WTC11 (cell line): ENCODE measurements around the gene NSMCE1.

Experiments used
- IRF2 ChIP-seq: sonication (generic); formaldehyde crosslinking; IDR thresholded peaks from 2 replicates; pipeline ENCODE4 v1.8.0; 2022; ENCODE audit warnings: low read depth, missing genetic modification reagents, borderline replicate concordance
- JUN ChIP-seq: sonication (generic); formaldehyde crosslinking; IDR thresholded peaks from 2 replicates; pipeline ENCODE4 v1.8.0; 2023; ENCODE audit warnings: mild to moderate bottlenecking, missing genetic modification reagents
- TEAD1 ChIP-seq: sonication (generic); formaldehyde crosslinking; IDR thresholded peaks from 2 replicates; pipeline ENCODE4 v1.8.0; 2022; ENCODE audit warnings: mild to moderate bottlenecking, missing genetic modification reagents
- TF ChIP-seq, protein P1 (sequence below): fragments of 200-600 bp; IDR thresholded peaks from 2 replicates; pipeline ENCODE4 v1.8.0; 2022; ENCODE audit warnings: antibody characterized with exemption

DNA sequence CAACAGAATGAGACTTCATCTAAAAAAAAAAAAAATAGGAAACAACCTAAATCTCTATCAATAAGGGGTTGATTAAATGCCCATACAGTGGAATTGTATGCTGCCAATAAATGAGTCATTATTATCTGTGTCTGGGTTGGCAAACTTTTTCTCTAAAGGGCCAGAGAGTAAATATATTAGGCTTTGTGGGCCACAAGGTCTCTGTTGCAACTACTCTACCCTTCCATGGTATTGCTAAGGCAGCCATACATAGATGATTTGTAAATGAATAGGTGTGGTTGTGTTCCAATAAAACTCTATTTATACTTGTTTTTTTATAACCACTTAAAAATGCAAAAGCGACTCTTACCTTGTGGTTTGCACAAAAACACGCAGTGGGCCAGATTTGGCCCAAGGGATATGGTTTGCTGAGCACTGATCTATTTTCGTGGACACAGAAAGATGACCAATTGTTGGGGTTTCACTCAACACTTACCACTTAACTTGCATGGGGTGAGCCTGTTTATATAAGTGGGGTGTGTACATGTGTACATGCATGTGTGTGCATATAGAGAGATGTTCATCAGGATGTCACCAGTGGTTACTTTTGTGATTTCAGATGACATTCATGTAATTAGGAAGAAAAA is 32.8 kb upstream of the NSMCE1 start:
- TF ChIP-seq, protein P1, sequence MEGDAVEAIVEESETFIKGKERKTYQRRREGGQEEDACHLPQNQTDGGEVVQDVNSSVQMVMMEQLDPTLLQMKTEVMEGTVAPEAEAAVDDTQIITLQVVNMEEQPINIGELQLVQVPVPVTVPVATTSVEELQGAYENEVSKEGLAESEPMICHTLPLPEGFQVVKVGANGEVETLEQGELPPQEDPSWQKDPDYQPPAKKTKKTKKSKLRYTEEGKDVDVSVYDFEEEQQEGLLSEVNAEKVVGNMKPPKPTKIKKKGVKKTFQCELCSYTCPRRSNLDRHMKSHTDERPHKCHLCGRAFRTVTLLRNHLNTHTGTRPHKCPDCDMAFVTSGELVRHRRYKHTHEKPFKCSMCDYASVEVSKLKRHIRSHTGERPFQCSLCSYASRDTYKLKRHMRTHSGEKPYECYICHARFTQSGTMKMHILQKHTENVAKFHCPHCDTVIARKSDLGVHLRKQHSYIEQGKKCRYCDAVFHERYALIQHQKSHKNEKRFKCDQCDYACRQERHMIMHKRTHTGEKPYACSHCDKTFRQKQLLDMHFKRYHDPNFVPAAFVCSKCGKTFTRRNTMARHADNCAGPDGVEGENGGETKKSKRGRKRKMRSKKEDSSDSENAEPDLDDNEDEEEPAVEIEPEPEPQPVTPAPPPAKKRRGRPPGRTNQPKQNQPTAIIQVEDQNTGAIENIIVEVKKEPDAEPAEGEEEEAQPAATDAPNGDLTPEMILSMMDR, result no peak
- TF ChIP-seq TEAD1 (CRISPR knock-in tag) (no peak), JUN (CRISPR knock-in tag) (no peak), IRF2 (no peak)
